ENCODE measurements around the gene NEU3. TPM values are rescaled to one million over a fixed set of nuclear protein-coding genes. Genes with fewer than 3 reads are reported as not detected.

NEU3 gene
- total and polyA plus RNA-seq, 2 of the 13 experiments (the other 11 are each of a cell fraction or from before 2014, with no cell fraction given): 6.3 to 15.3 TPM

GRCh38 chr11:75066061-75066460, 77.3 kb downstream of the NEU3 start (continued):
- TF ChIP-seq ZNF260 (CRISPR knock-in tag; IDR thresholded peaks at IDR 0.05; ENCODE audit: borderline replicate concordance, low read depth): no peak

Small RNAs within 50 kb of the gene (small RNA-seq; reads per million reads assigned to genes)
- gene RNU6-216P (ENCODE audit: insufficient read depth in 2 of 3, insufficient read length in 3 of 3, low read depth in 2 of 3, low replicate concordance in 1 of 3): 0 reads per million in 3 experiments

Other genes with a start within 250 kb of the NEU3 start
- 14.2 and 17.0 TPM in 2 replicates for gene RNF169, start 240.1 kb upstream of the NEU3 start, total RNA-seq (2016; rRNA removed; fragmentation: Illumina TruSeq; extraction: Trizol)
- gene RNF169, start 240.1 kb upstream of the NEU3 start, polyA plus RNA-seq (2011; rRNA removed): 4.8 and 5.3 TPM in 2 replicates
- gene XRRA1, start 39.8 kb upstream of the NEU3 start, total RNA-seq (2016; rRNA removed; fragmentation: Illumina TruSeq; extraction: Trizol): 9.9 and 10.5 TPM in 2 replicates
- 7.6 and 8.4 TPM in 2 replicates for gene XRRA1, start 39.8 kb upstream of the NEU3 start, polyA plus RNA-seq (2011; rRNA removed)
- 83.4 and 87.3 TPM in 2 replicates for gene SPCS2, start 39.7 kb upstream of the NEU3 start, total RNA-seq (2016; rRNA removed; fragmentation: Illumina TruSeq; extraction: Trizol)
- 134 and 142 TPM in 2 replicates for gene SPCS2, start 39.7 kb upstream of the NEU3 start, polyA plus RNA-seq (2011; rRNA removed)
- gene OR2AT4, start 107.9 kb downstream of the NEU3 start, total RNA-seq (2016; rRNA removed; fragmentation: Illumina TruSeq; extraction: Trizol): not detected in 2 replicates
- not detected in 2 replicates for gene OR2AT4, start 107.9 kb downstream of the NEU3 start, polyA plus RNA-seq (2011; rRNA removed)
- gene SLCO2B1, start 162.2 kb downstream of the NEU3 start, total RNA-seq (2016; rRNA removed; fragmentation: Illumina TruSeq; extraction: Trizol): 7.6 and 15.3 TPM in 2 replicates
- 19.8 and 29.6 TPM in 2 replicates for gene SLCO2B1, start 162.2 kb downstream of the NEU3 start, polyA plus RNA-seq (2011; rRNA removed)